ENCODE measurements around the gene C11orf97. TPM values are rescaled to one million over a fixed set of nuclear protein-coding genes. Genes with fewer than 3 reads are reported as not detected.

C11orf97 gene
- total and polyA plus RNA-seq, 2 of the 8 experiments (the other 6 are each of a cell fraction or from before 2014, with no cell fraction given), result not detected

- DNase-seq (ENCODE audit: low read depth in 1 of 2, low spot score in 2 of 2) (no peak), FAIRE-seq (no peak)
- Histone ChIP-seq H3K9me3 (ENCODE audit: insufficient read depth in 2 of 2, low read depth in 1 of 2, low read length in 1 of 2) (no peaks in the 10 kb centered on the region), H3K18ac (ENCODE audit: extremely low read depth, low read length) (no peak within 1 kb of the TSS), H3K79me1 (ENCODE audit: low read depth, low read length) (no peaks in the 10 kb centered on the region), H2AFZ (ENCODE audit: low read length) (no peak within 1 kb of the TSS), H2BK15ac (ENCODE audit: low read length) (no peak within 1 kb of the TSS), H4K91ac (replicated peaks; ENCODE audit: insufficient read length, low read length) (no peak within 1 kb of the TSS), H4K20me1 (replicated peaks in 1 of 2; ENCODE audit: control insufficient read depth in 1 of 2, insufficient read depth in 2 of 2, low read length in 2 of 2) (no peaks in the 10 kb centered on the region), H3K27me3 (replicated peaks in 1 of 4; ENCODE audit: control insufficient read depth in 3 of 4, extremely low read depth in 1 of 4, insufficient read depth in 3 of 4, low read length in 3 of 4) (no peaks in the 10 kb centered on the region), H3K79me2 (ENCODE audit: control insufficient read depth in 1 of 2, insufficient read depth in 2 of 2, low read length in 2 of 2) (no peaks in the 10 kb centered on the region), H3K4me1 (replicated peaks in 1 of 4; ENCODE audit: control insufficient read depth in 3 of 4, insufficient read depth in 4 of 4, low read length in 3 of 4) (peaks cover 0 to 6% (median under 1%) of the 10 kb centered on the region in 4 experiments; a peak in 2 of 7 replicates), H3K27ac (ENCODE audit: low read depth, low read length) (no peak within 1 kb of the TSS), H3K36me3 (ENCODE audit: control insufficient read depth in 2 of 4, insufficient read depth in 4 of 4, low read length in 3 of 4) (no peaks in the 10 kb centered on the region), H3K14ac (ENCODE audit: insufficient read length) (no peak within 1 kb of the TSS), H2AK5ac (ENCODE audit: low read depth, low read length) (no peak within 1 kb of the TSS), H3K4ac (replicated peaks; ENCODE audit: insufficient read length, low read depth, low read length) (no peak within 1 kb of the TSS), H3K56ac (replicated peaks; ENCODE audit: insufficient read length, low read depth, low read length) (no peak within 1 kb of the TSS), H2BK12ac (ENCODE audit: low read depth, low read length) (no peak within 1 kb of the TSS), H4K8ac (ENCODE audit: extremely low read depth, insufficient read depth, low read length) (no peak within 1 kb of the TSS; the same call in 1 of the 2 replicates), H2BK20ac (ENCODE audit: low read length) (no peak within 1 kb of the TSS), H3K23ac (ENCODE audit: insufficient read length) (no peak within 1 kb of the TSS), H2BK120ac (replicated peaks; ENCODE audit: low read depth, low read length) (no peak within 1 kb of the TSS), H3K9ac (replicated peaks in 1 of 4; ENCODE audit: extremely low read depth in 1 of 4, low read depth in 3 of 4, low read length in 3 of 4) (no peak within 1 kb of the TSS), H3K23me2 (ENCODE audit: low read depth, low read length) (no peaks in the 10 kb centered on the region), H3K4me3 (ENCODE audit: extremely low read depth in 1 of 4, insufficient read depth in 2 of 4, low read depth in 3 of 4, low read length in 4 of 4) (no peak within 1 kb of the TSS), H4K5ac (ENCODE audit: insufficient read length, low read depth, low read length) (no peak within 1 kb of the TSS), H3K4me2 (ENCODE audit: insufficient read depth in 1 of 2, low read depth in 2 of 2, low read length in 2 of 2) (no peak within 1 kb of the TSS), H2BK5ac (ENCODE audit: low read depth, low read length) (no peak within 1 kb of the TSS)
- POLR2A ChIA-PET (ENCODE audit: partially characterized antibody), result no interaction called here
- CTCF ChIA-PET (ENCODE audit: partially characterized antibody), result no interaction called here
- 95% methylated on average over 25 of the region's 25 CpGs; no CpG with 5 or more reads in 1 of the 2 experiments for WGBS, 2 experiments (ENCODE audit: extremely low coverage in 1 of 2, insufficient coverage in 1 of 2, insufficient read length in 1 of 2, insufficient replicate concordance in 2 of 2, low coverage in 1 of 2, low lambda C conversion rate in 2 of 2, missing lambda C conversion rate in 1 of 2)
- TF ChIP-seq CEBPB (IDR thresholded peaks at IDR 0.05; ENCODE audit: low read depth, low read length), result no peak
- TF ChIP-seq BCL11A (IDR thresholded peaks at IDR 0.05; ENCODE audit: low read depth in 2 of 2, low read length in 2 of 2), result no peak
- TF ChIP-seq KDM4A (IDR thresholded peaks at IDR 0.05; ENCODE audit: low read depth, low read length, severe bottlenecking), result no peak
- TF ChIP-seq, protein P1, sequence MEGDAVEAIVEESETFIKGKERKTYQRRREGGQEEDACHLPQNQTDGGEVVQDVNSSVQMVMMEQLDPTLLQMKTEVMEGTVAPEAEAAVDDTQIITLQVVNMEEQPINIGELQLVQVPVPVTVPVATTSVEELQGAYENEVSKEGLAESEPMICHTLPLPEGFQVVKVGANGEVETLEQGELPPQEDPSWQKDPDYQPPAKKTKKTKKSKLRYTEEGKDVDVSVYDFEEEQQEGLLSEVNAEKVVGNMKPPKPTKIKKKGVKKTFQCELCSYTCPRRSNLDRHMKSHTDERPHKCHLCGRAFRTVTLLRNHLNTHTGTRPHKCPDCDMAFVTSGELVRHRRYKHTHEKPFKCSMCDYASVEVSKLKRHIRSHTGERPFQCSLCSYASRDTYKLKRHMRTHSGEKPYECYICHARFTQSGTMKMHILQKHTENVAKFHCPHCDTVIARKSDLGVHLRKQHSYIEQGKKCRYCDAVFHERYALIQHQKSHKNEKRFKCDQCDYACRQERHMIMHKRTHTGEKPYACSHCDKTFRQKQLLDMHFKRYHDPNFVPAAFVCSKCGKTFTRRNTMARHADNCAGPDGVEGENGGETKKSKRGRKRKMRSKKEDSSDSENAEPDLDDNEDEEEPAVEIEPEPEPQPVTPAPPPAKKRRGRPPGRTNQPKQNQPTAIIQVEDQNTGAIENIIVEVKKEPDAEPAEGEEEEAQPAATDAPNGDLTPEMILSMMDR (IDR thresholded peaks at IDR 0.05; ENCODE audit: control extremely low read depth in 1 of 3, insufficient read depth in 1 of 3, low read depth in 1 of 3, low read length in 3 of 3), result no peak
- no peak for TF ChIP-seq MAFK (IDR thresholded peaks at IDR 0.05; ENCODE audit: low read depth, low read length)
Measured at GRCh38 chr11:94567181-94567670, 55.0 kb downstream of the C11orf97 start, which contains the start of gene PIWIL4. TSS of gene PIWIL4 (plus strand) at chr11:94567368. CDS start at chr11:94567519, 151 bp downstream.

Data from H1 (cell line).